Anterior cingulate cortex (tissue), 58 donors: ENCODE results near the gene SETMAR.
"Not testable (repeated sequence)": the region's sequence is repeated elsewhere in the genome, so short reads cannot be mapped to it uniquely, and the experiment has no call there.

ENCODE experiments used
- DNase-seq, 58 donors: peaks; one replicate each; lab custom pipeline; 2025; lab: John Stamatoyannopoulos, UW

The SETMAR gene

DNA sequence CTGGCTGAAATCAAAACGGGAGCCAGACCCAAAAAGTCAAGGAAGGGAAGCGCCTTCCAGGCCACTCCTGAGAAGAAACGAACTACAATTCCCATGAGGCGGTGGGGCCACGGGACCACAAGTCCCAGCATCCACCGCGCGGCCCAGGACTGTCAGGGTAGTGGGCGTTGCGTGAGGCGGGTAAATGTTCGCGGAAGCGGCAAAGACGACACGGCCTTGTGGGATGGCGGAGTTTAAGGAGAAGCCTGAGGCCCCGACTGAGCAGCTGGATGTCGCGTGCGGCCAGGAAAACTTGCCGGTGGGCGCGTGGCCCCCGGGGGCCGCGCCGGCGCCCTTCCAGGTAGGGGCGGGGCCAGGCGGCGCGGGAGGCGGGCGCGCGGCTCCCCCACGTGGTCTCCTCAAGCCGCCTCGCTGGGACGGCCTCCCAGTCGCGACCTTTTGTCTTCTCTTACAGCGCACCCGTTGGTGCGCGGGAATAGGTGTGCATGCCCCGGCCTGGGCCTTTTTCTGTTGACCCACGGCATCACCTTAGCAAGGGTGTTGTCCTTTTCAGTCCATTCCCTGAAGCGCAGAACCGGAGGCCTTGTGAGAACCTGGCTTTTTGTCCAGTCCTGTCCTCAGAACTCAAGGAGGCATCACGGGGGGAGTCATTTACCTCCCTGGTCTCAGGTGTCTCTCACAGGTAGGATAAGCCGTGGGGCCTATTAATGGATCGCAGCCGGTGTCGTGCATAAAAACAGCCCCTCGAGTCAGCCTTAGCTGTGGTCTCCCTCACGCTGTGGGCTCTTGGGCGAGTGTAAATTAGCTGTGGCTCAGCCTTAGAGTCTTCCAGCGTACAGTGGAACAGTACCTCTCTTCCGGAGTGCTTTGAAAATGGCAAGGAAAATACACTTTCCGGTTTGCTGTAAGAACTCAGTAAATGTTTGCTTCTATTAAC, at the start of gene SETMAR:
TSS of gene SETMAR (plus strand) at position 183 of the 937 bp plus-strand sequence. CDS start at position 185, 2 bp downstream.
- DNase-seq, result peak; percentile 35 to 93 (median 82)

DNA sequence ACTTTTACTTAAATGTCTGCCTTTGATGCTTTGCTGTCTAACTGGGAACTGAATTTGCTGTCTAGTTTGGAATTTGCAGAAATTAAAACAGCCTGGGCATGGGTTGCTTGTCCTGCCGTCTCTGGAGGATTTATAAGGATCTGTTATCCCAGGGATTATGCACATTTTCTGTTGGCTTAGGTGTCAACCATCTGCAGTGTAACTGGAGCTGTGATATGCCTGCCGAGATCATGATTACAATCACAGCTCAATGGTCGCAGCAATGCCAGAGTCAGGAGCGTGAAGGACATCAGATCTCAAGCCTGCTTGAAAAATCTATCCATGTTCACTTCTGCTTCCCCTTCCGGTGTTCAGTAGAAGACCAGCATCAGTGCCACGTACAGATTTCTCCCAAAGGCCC, 41.8 kb upstream of the SETMAR start:
- DNase-seq, result no peak

DNA sequence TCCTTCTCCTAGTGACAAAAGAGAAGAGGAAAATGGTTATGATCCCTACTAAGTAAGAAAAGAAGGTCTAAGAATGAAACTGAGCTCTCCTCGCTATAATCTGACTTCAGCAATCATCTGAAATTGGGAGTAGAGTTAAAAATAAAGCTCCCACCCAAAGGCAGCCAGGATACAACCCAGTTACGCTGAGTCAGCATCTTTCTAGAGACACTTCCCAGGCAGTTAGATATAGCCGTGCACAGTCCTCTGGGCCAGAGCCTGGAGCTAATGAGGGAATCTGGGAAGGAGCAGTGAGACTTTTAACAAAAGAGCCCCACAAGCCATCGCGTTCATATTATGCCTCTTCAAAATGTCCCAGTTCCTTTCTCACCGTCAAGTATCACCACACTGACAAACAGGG, 39.1 kb upstream of the SETMAR start:
- no peak for DNase-seq

DNA sequence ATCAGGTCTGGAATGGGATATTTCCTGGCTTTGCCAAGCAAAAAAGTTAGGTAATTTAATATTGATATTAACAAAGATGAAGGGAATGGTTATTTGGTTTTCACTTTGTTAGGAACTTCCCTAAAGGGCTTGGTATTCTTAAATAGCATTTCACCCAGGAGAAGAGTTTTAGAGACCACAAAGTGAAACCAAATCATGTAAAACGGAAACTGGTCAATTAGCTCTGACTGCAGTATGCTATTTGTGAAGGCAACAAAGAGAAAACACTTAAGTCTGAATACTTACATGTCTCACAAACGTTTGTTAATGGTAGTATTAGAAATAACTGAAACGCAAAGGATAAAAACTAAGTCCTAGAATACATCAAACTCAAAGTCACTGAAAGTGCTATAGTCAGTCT, 32.4 kb upstream of the SETMAR start:
- DNase-seq, result no peak

DNA sequence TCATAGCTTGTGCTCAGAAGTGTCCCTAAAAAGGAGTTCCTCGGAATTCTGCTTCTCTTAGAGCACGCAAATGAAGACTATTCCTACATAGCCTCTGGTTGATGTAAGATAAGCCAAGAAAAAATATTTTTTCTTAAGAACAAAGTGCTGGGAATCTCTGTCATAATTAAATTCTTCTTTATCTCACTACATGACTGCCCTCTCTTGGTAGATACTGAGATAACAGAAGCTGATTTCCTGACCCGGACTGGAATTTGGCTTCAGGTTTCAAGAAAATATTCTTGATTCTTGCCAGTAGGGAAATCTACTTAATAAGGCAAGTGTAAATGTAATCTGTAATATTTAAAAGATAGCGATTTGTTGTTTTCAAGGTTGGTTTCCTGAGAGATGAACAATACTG, 31.3 kb upstream of the SETMAR start:
- peak in 2 of 58 donors; percentile 34 to 44 for DNase-seq

DNA sequence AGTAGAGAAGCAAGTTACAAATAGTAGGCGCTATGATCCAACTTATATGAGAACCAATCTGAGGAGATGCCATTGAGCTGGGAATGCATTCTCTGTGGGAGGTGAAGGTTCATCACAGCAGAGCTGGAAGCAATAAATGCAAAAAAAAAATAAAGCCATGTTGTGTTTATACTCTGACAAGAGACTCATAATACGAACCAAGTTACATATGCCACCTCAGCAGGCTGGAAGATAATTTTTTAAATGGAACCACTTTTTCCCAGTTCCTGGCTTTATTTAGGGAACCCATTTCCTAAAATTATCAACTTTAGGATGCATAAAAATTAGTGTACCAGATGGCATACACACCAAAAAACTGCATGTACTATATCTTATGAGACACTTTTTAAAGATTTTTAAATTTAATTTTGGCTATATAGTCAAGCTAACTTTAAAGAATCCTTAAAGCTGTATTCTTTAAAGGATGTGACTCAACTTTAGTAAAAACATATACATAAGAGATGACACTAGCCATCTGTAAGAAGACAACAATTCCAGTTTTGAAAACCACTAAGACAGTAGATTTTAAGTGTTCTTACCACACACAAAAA, 23.6 kb upstream of the SETMAR start:
- DNase-seq, result peak in 1 of 58 donors; percentile 1

DNA sequence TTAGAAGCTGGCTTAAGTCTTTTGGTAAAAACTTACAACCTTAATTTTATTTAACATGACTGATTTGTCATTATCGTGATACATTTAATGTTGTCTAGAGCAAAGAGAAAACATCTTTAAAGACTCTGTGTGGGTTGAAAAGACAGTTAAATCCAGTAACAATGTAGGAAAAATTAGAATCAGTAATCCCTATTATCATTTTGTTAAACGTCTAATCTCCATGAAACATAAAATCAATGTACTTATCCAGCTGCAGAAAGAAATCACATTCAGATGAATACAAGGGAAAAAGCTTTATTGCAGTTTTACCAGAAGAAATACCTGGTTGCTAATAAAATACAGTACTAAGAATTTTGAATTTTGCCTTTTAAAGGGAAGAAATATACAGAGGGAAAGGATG, 21.2 kb upstream of the SETMAR start:
- no peak for DNase-seq

DNA sequence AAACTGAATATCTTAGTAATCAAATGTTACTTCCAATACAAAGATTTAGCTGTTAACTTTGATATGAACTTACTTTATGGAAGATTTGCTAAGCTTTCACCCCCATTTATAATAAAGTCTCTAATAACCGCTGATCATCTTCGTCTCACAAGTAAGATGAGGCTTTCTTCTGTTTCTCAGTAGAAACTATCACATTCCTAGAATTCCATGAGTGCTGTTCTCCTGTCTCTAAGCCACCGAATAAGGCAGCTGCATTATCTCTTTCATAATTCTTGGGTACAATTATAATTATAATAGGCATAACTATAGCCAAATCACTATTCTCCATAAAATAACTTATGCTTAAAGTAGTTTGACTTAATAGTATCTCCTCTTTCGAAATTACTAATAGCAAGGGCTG, 18.3 kb upstream of the SETMAR start:
- DNase-seq, result no peak

DNA sequence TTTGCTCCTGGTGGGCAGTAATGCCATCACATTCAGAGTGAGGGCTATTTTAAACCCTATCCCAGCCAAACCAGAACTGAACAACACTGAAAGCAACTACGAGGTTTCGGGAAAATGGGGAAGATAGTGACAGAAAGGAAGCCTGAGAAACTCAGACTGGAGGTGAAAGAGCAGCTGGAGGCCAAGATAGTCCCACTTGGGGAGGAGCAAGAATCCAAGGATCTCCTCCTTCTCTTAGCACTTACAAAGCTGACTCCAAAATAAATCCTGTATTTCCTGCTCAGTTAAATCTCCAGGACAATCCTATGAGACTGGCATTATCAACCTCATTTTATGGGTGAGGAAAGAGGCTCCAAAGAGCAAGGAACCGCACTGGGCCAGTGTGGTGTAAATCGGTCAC, 14.1 kb upstream of the SETMAR start:
- no peak for DNase-seq

DNA sequence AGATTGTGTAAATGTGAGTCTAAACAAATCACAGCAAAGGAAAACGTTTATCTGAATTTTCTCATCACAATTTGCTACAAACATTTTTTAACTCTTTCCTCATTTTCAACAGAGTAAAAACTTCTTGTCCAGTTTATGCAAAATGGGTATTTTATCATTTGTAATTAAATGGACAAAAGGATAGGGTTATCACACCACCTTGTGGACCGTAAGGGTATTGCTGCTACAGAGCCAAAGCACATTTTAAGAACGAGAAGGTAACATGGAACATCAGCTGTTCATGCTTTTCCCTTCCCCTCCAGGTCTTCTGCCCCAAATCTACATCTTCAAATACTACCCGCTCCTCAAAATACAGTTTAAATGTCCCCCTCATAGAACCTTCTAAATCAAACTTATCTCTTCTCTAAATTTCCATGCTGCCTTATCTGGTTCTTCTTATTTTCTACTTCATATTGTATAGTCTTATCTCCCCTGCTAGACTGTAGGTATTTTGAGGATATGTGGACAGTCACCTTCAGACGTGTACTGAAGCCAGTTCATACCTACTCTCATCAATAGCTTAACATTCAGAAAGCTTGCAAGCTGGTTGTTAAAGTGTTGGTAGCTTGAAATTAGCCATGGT, 12.8 kb upstream of the SETMAR start:
- peak in 11 of 58 donors; percentile 1 to 27 (median 5) for DNase-seq

DNA sequence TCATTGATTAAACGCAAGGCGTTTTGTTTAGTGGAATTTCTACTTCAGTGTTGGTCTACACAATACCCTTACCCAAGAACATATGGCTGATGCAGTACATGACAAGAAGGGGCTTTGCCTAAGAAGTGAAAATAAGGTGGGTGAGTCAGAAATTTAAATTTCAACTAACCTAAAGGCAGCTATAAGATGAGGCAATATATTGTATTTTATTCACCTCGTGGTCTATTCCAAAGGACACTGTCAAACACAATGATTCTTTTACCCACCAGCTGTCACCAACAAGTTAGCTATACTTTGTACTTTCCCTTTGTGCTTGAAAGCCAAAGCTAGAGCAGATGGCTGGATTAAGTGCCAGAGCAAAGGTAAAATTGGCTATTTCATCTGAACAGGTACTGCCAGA, 10.9 kb upstream of the SETMAR start:
- DNase-seq, result no peak

DNA sequence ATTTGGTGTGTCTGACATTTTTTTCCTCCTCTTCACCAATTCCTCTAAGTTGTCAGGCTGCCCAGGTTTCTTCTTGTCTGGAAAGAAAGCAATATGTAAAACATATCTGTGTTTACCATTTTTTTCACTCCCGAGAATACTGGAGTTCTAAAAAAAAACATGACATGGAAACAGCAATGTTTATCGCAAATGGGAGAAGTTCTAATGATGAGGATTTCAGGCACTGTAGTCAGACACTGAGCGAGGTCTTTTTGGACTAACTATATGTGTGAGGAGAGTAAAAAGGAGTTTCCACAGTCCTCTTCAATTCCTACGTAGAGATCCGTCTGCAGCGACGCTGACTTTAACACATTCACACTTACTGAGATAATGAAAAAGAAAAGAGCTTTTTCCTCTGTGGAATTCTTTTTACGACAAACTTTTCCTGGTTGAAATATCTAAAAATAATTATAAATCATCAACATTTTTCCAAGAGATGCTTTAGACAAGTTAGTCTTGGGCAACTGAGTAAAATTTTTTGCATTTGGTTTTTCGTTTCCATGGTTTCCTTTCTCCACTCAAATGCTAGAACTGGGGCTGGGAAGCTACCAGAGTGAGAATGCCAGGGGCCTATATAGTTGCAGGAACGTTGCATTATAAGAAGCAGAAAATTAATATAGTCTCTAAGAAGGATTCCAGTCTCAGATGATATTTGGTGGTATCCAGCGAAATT, 8.4 kb upstream of the SETMAR start:
- DNase-seq, result peak in 1 of 58 donors; percentile 29

DNA sequence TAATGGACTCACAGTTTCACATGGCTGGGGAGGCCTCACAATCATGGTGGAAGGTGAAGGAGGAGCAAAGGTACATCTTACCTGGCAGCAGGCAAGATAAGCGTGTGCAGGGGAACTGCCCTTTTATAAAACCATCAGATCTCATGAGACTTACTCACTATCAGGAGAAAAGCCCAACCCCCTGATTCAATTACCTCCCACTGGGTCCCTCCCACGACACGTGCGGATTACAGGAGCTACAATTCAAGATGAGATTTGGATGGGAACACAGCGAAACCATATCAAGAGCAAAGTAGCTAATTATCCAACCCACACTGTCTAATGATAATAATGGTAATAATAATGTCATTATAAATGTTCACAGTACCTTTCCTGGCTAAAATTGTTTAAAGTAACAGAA, 6.7 kb upstream of the SETMAR start:
- DNase-seq, result not testable (repeated sequence)

DNA sequence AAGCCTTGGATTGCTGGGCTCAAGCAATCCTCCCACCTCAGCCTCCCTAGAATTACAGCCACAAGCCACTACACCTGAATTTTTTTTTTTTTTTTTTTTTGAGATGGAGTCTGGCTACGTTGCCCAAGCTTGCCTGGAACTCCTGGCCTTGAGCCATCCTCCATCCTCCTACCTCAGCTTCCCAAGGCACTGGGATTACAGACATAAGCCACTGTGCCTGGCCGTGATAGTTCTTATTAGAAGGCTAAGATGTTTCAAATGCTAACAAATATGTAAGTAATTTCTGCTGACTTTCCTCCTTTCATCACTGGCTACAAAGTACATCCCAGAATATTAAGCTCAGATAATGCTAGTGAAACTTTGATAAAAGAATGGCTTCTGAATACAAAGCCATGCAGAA, 5.7 kb upstream of the SETMAR start:
- DNase-seq, result no peak

DNA sequence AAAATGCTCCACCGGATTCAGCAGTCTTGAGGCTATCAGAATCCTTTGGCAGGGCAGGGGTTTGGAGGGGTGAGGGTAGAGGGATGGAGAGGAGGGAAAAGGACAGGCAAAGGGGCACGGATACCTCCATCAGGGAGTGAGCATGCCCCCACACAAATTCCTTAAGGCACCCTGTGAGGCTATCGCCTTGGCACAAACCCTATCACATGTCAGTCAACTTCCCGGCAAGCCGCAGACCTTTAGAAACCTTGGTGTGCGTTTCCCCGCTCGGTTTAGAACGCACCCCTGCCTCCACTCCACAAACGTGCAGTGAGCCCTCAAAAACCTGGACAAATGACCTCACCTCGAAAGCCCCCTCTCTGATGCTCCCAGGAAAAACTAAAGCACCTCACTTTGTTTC, 422 bp upstream of the SETMAR start:
- DNase-seq, result peak in 5 of 58 donors; percentile 43 to 51 (median 45)

DNA sequence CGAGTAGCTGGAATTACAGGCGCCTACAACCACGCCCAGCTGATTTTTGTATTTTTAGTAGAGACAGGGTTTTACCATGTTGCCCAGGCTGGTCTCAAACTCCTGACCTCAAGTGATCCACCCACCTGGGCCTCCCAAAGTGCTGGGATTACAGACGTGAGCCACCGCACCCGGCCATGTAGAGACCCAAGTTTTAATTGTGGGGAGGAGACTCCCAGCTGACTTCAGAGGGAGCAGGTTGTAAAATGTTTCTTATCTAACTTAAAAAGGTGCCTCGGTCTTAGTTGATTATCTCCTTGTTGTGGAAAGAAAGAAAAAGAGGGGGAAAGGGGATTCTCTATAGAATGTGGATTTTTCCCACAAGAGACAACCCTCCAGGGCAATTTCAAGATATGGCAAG, 2.0 kb downstream of the SETMAR start:
- DNase-seq, result not testable (repeated sequence)

DNA sequence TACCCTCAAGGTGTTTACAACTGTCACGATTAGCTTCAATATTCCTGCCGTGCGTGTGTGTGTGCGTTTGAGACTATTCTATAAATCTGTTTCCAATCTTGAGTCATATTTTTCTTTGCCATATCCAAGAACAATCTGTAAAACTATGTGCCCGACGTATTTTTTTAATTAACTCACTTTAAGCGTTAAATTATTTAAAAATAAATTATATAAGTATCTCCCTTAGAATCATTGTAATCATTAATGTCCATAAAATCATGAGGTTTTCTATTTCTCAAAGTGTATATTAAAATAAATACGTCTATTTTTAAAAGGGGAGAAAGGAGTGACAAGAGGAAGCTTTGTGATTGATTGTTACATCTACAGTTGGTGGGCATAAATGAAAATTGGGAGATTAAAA, 2.9 kb downstream of the SETMAR start:
- DNase-seq, result no peak

DNA sequence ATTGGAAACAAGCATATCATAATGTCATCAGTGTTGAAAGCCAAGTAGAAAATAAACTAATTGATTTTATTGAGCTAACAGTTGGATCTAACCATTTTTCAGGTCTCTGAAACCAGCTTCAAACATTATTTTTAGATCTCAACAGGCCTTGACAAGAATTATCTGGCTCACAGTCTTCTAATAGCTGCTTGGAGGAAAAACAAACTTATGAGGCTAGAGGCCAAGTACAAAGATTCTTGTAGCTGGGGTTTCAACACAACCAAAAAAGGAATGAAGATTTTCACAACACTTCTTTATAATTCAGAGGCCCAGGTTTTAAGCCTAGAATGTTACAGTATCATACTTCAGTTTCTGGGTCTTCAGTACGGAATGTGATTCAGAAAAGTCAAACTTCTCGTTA, 3.7 kb downstream of the SETMAR start:
- DNase-seq, result no peak

DNA sequence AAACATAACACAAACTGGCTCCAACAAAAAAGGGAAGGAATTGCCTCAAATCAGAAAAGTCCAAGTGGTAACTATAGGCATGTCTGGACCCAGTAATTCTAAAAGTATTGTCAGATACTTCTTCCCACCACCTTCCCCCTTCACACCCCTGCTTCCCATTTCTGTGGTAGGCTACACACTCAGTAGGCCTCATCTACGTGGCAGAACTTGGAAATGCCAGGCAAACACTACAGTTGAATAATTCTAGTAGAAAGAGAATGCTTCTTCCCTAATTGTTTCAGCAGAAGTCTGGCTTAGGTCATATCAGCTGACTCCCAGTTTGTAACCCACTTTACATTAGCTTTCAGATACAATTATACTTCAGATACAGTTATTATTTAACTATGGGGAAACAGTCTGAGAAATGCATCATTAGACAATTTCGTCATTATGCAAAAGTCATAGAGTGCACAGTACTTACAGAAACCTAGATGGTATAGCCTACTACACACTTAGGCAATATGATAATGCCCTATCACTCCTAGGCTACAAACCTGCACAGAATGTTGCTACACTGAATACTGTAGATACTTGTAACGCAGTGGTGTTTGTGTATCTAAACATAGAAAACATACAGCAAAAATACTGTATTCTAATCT, 6.4 kb downstream of the SETMAR start:
- no peak for DNase-seq

DNA sequence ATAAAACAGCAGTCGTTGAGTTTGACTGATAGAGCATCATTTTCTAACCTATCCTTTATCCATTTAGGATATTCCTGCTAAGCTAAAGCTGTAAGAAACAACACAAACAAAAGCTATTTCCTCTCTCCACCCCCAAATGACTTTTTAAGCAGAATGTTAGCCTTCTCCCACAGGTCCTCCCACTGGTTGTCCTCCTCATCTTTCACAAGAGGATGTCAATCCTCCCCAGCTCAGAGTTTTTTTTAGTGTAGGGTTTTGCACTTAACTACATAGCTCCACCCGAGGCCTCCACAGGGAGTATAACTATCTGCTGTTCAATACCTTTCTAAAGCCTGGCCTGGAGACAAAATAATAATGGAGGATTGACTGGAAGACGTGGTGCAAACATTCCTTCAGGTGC, 7.8 kb downstream of the SETMAR start:
- DNase-seq, result no peak
